Right lobe of liver (tissue), 4 donors: ENCODE measurements around the gene JAM3.

ENCODE experiments used
- POLR2A ChIP-seq: fragments of 450-650 bp; IDR thresholded peaks from one replicate; pipeline ENCODE4 v1.6.1; 2017; ENCODE audit warnings: antibody characterized with exemption, mild to moderate bottlenecking
- TF ChIP-seq, protein P1 (sequence below), 4 donors: fragments of 200-600 bp in 3 of 4; fragments of 450-650 bp in 1 of 4; IDR thresholded peaks; one replicate each; pipeline versions ENCODE4 v1.5.1 to v1.8.0; 2016 to 2022; ENCODE audit warnings: antibody characterized with exemption in 4 of 4, mild to moderate bottlenecking in 2 of 4
- donor health status: DM: no; HTN: no; CAD: no.
- donor health status: DM: no; HTN: no; CAD: no.
- donor health status: DM: no; HTN: yes; CAD: no.

DNA sequence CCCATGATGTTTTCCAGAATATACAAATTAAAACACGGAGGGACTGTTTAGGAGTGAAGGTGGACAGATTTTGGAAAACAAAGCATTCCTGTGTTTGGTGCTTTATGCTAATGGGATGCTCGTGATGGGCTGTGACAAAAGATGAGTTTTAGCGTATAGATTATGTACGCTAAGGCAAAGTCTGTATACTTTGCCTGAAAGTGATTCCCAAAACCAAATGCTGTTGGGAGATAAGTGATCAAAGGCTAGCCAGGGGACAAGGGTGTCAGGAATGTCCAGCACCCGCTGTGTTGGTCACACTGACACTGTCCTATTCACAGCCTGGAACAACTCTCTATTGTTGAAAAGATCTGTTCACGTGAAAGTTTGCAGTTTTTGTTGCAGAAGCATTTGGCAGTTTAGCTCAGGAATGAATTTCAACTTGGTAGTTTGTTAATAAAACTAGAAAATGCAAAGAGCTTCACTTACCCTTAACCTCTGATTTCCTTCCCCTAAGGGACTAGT is 1.5 kb downstream of the JAM3 start:
- TF ChIP-seq POLR2A = no peak
- TF ChIP-seq, protein P1, sequence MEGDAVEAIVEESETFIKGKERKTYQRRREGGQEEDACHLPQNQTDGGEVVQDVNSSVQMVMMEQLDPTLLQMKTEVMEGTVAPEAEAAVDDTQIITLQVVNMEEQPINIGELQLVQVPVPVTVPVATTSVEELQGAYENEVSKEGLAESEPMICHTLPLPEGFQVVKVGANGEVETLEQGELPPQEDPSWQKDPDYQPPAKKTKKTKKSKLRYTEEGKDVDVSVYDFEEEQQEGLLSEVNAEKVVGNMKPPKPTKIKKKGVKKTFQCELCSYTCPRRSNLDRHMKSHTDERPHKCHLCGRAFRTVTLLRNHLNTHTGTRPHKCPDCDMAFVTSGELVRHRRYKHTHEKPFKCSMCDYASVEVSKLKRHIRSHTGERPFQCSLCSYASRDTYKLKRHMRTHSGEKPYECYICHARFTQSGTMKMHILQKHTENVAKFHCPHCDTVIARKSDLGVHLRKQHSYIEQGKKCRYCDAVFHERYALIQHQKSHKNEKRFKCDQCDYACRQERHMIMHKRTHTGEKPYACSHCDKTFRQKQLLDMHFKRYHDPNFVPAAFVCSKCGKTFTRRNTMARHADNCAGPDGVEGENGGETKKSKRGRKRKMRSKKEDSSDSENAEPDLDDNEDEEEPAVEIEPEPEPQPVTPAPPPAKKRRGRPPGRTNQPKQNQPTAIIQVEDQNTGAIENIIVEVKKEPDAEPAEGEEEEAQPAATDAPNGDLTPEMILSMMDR (IDR thresholded peaks at IDR 0.05) = no peak
